Measurements from ENCODE around the gene LSM10. TPM values are rescaled to one million over a fixed set of nuclear protein-coding genes. Genes with fewer than 3 reads are reported as not detected.

The LSM10 gene
- total RNA-seq (2014; rRNA removed; shearing (Covaris generic)) = 13.4 and 13.8 TPM in 2 replicates

- DNase-seq (ENCODE audit: low spot score) = peak; percentile 94
These were observed at the start of gene LSM10 for GRCh38 chr1:36397378-36398230. LSM10 (minus strand) TSS chr1:36397908; CDS start chr1:36394129, 3,779 bp downstream.

DNA sequence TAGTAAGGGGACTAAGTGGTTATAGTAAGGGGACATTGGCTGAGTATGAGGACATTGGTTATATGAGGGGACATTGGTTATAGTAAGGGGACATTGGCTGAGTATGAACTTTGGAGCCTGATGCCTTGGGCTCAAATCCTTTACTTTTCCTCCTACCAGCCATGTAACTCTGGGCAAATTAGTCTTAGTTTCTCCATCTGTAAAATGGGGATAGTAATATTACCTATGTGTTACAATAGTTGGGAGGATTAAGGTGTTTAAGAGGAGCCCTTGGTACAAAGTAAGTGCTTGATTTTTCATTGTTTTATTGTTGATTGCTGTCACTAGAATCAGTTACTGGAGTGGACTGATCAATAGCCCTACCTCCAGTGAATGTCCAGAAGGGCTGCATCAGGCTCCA, 49.7 kb upstream of the LSM10 start:
- DNase-seq (ENCODE audit: low spot score) = no peak

DNA sequence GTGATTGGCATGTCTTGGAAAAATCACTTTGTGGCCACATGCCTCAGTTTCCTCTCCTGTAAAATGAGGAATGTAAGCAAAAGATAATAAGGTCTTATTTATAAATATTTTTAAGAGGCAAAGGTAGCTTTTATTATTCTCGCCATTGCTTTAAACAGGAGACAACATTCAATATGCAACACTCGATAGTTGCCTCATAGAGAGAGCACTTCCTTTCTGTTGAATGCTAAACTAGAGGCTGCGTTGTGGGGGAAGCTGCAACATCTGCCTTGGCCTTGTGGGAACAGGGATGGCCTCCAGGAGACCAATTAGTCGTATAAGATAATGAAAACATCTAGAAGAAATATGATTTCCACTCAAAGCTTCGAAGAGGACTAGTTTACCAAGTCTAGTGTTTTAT, 49.0 kb upstream of the LSM10 start:
- DNase-seq (ENCODE audit: low spot score) = no peak

DNA sequence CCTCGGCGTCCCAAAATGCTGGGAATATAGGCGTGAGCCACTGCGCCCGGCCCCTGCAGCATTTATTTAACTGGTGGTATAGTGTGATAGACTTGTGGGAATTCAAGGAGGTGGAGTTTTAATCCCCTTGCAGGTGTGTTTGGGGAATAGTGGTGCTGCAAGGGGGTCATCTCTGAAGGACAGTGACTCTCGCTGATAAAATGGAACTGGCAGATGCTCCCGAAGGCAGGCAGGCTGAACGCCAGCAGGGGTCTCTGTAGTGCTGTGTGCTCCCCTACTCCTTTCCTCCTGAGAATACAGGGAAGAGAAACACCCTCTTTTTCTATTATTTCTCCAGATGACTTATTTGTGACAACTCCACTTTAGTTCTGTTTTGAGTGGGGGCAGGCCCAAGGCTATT, 48.6 kb upstream of the LSM10 start:
- peak; percentile 22 for DNase-seq (ENCODE audit: low spot score)

DNA sequence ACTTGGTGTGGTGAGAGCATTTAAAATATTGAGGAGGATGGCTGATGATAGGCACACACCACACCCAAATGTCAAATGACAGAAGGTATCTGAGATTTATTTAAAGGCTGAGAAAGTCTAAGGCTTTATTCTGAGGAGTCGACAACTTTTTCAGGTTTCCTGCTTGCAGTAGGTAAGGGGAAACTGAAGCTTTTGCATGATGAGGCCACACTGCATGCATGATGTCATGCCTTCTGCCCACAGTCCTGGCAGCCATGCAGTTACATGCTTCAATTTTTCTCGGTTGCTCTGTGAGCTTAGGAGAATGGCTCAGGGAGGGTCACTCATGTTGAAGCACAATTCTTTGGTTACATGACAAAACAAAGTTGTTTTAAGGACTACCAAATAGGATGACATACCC, 45.6 kb upstream of the LSM10 start:
- no peak for DNase-seq (ENCODE audit: low spot score)

DNA sequence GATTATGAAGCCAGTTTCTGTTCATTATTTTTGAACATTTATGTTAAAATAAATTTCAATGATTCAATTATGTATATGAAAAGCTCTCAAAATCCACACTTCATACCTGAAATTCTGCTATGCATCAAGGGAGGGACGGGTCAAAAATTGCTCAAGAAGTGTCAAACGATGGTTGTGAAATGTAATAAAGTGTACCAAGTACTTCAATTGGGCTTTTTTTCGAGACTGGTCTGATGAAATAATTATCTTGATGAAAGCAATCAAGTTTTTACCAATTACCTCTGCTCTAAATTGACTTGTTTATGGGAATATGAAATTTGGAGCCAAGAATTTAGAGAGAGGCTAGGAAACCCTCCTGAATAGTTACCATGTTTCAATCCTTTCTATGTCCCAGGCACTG, 44.6 kb upstream of the LSM10 start:
- no peak for DNase-seq (ENCODE audit: low spot score)

- DNase-seq (ENCODE audit: low spot score) = no peak
These were observed 42.9 kb upstream of the LSM10 start for GRCh38 chr1:36440646-36441045.

DNA sequence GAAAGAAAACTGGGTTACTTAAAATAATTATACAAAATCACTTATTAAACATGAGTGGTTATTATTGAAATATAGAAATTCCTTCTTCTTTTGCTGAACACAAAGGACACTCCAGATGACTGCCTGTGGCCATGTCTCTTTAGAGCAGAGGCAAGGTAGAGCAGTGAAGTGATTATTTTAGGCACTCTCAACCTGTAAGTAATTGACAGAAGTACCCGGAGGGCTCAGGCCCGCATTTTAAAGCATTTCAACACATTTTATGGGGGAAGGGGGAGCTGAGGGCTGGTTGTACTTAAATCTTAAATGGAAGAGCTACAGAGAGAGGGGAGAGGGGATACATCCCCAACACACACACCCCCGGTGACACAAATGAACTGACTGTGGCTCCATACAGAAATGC, 42.3 kb upstream of the LSM10 start:
- no peak for DNase-seq (ENCODE audit: low spot score)

GRCh38 chr1:36438715-36439114, 41.0 kb upstream of the LSM10 start:
- DNase-seq (ENCODE audit: low spot score) = no peak

GRCh38 chr1:36436821-36437220, 39.1 kb upstream of the LSM10 start:
- DNase-seq (ENCODE audit: low spot score) = peak; percentile 69

GRCh38 chr1:36433102-36433501, 35.4 kb upstream of the LSM10 start:
- DNase-seq (ENCODE audit: low spot score) = no peak

GRCh38 chr1:36432616-36433015, 34.9 kb upstream of the LSM10 start:
- DNase-seq (ENCODE audit: low spot score) = peak; percentile 42

DNA sequence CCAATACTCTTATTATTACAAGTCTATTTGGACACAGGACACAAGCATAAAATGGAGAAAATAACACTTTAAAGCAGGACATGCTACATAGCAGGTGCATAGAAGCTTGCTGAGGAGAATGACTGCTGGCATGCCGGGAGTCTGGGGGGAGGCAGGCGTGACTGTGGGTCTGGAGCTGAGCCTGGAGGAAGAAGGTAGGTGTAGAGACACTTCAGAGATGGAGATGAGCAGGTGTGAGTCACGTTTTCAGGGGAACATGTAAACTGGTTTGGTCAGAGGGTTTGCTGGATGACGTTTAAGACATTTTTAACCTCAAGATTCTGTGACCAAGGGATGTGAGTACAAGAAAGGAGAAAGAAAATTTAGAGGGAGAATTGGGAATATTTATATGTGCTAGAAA, 28.1 kb upstream of the LSM10 start:
- DNase-seq (ENCODE audit: low spot score) = no peak

GRCh38 chr1:36421649-36422048, 23.9 kb upstream of the LSM10 start:
- DNase-seq (ENCODE audit: low spot score) = no peak

- peak; percentile 92 for DNase-seq (ENCODE audit: low spot score)
These were observed 23.2 kb upstream of the LSM10 start for GRCh38 chr1:36420836-36421317.

GRCh38 chr1:36420409-36420808, 22.7 kb upstream of the LSM10 start:
- DNase-seq (ENCODE audit: low spot score) = no peak

GRCh38 chr1:36419569-36419968, 21.9 kb upstream of the LSM10 start:
- no peak for DNase-seq (ENCODE audit: low spot score)

- DNase-seq (ENCODE audit: low spot score) = no peak
These were observed 21.4 kb upstream of the LSM10 start for GRCh38 chr1:36419140-36419539.

GRCh38 chr1:36417931-36418330, 20.2 kb upstream of the LSM10 start:
- DNase-seq (ENCODE audit: low spot score) = no peak

- DNase-seq (ENCODE audit: low spot score) = no peak
These were observed 18.1 kb upstream of the LSM10 start for GRCh38 chr1:36415661-36416326.

GRCh38 chr1:36414384-36414783, 16.7 kb upstream of the LSM10 start:
- no peak for DNase-seq (ENCODE audit: low spot score)

DNA sequence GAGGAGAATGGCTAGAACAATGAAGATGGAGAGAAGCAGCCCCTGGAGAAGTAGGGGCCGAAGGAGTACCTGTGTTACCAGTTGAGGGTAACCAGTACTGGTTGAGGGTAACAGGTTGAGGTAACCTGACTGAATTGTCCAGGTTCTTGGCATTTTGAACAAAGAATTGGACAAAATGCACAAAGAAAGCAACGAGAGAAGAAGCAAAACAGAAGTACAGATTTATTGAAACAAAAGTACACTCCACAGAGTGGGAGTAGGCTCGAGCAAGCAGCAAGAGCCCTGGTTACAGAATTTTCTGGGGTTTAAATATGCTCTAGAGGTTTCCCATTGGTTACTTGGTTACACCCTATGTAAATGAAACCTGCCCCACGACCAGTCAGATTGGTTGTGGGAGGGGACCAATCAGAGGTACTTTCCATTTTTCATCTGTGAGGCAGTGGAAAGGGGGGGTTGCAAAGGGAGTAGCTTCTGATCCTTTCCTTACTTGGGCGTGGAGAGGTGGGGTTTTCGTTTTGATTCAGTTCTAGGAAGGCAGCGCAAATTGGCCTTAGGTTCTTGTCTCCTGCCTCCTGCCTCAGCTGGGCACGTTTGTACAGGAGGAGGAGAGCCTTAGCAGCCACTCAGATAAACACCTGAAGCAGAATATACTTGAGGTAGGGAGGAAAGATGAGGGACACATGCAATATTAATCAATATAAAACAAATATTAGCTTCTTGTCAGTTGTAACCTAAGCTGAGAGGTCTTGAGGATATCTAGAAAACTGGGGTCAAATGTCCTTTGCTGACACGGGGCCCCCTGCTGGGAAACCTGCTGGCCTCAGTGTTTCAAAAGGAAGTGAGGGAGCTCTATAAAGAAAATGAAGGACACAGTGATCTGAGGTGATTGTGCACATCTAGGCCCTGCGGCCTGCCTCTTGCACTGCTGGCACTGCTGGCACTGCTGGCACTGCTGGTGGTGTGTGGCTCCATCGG, 14.3 kb upstream of the LSM10 start:
- no peak for DNase-seq (ENCODE audit: low spot score)
